WTC11 (cell line): Measurements from ENCODE around the gene KIF12. TPM values are rescaled to one million over a fixed set of nuclear protein-coding genes. Genes with fewer than 3 reads are reported as not detected.

Experiments
- ATAC-seq: fragments of 200-7000 bp; cut with Tn5 transposase; 2 replicates; pipeline ENCODE4 v1.10.0; 2021; ENCODE audit warnings: mild to moderate bottlenecking, moderate library complexity
- CTCF ChIA-PET: fragments of 300-600 bp; sonication (Branson Sonifier 250); formaldehyde crosslinking; loops from one replicate; lab custom pipeline; 2021; ENCODE audit warnings: antibody characterized with exemption; lab: Charles Lee
- POLR2A ChIA-PET: fragments of 350-600 bp; sonication (Branson Sonifier 250); formaldehyde crosslinking; loops from one replicate; lab custom pipeline; 2021; ENCODE audit warnings: antibody characterized with exemption; lab: Charles Lee
- DNase-seq: peaks from one replicate; pipeline ENCODE4 v3.0.0; 2021; ENCODE audit warnings: low spot score
- H3K27ac Mint-ChIP-seq: 2 replicates; pipeline ENCODE4 v1.8.0; 2021; ENCODE audit warnings: mixed read lengths
- H3K27me3 Mint-ChIP-seq: 2 replicates; pipeline ENCODE4 v1.8.0; 2021; ENCODE audit warnings: low read depth, mild to moderate bottlenecking, moderate library complexity, mixed read lengths
- H3K36me3 Mint-ChIP-seq: 2 replicates; pipeline ENCODE4 v1.8.0; 2021; ENCODE audit warnings: mixed read lengths
- H3K4me1 Mint-ChIP-seq: 2 replicates; pipeline ENCODE4 v1.8.0; 2022; ENCODE audit warnings: mixed read lengths
- H3K4me3 Mint-ChIP-seq: 2 replicates; pipeline ENCODE4 v1.8.0; 2021; ENCODE audit warnings: mild to moderate bottlenecking, moderate library complexity, mixed read lengths
- H3K9me3 Mint-ChIP-seq: 2 replicates; pipeline ENCODE4 v1.8.0; 2021; ENCODE audit warnings: mixed read lengths
- ELF4 ChIP-seq: sonication (generic); formaldehyde crosslinking; IDR thresholded peaks from 2 replicates; pipeline ENCODE4 v1.8.1; 2022; ENCODE audit warnings: low read depth, mild to moderate bottlenecking, moderate library complexity, missing genetic modification reagents
- ESRRA ChIP-seq: sonication (generic); formaldehyde crosslinking; IDR thresholded peaks from 2 replicates; pipeline ENCODE4 v1.8.1; 2022; ENCODE audit warnings: mild to moderate bottlenecking, missing genetic modification reagents, borderline replicate concordance
- GABPB1 ChIP-seq: sonication (generic); formaldehyde crosslinking; IDR thresholded peaks from 2 replicates; pipeline ENCODE4 v1.8.1; 2023; ENCODE audit warnings: mild to moderate bottlenecking, missing genetic modification reagents
- MYBL2 ChIP-seq: sonication (generic); formaldehyde crosslinking; IDR thresholded peaks from 2 replicates; pipeline ENCODE4 v1.8.1; 2023; ENCODE audit warnings: mild to moderate bottlenecking, moderate library complexity, missing genetic modification reagents
- SMAD3 ChIP-seq: sonication (generic); formaldehyde crosslinking; IDR thresholded peaks from 2 replicates; pipeline ENCODE4 v1.8.0; 2022; ENCODE audit warnings: missing genetic modification reagents, mild to moderate bottlenecking, borderline replicate concordance
- ZNF232 ChIP-seq: sonication (generic); formaldehyde crosslinking; IDR thresholded peaks from 2 replicates; pipeline ENCODE4 v1.8.0; 2022; ENCODE audit warnings: mild to moderate bottlenecking, missing genetic modification reagents
- ZNF317 ChIP-seq: sonication (generic); formaldehyde crosslinking; IDR thresholded peaks from 2 replicates; pipeline ENCODE4 v1.8.1; 2023; ENCODE audit warnings: low read depth, mild to moderate bottlenecking, moderate library complexity, missing genetic modification reagents, borderline replicate concordance
- ZNF396 ChIP-seq: fragments of 250-450 bp; sonication (Bioruptor Pico); IDR thresholded peaks from 2 replicates; pipeline ENCODE4 v1.8.0; 2021; ENCODE audit warnings: mild to moderate bottlenecking, moderate library complexity, borderline replicate concordance
- ZNF416 ChIP-seq: fragments of 250-450 bp; sonication (Bioruptor Pico); IDR thresholded peaks from 2 replicates; pipeline ENCODE4 v1.9.0; 2021; ENCODE audit warnings: mild to moderate bottlenecking, inconsistent platforms
- total RNA-seq: library from RNA; stranded (reverse); gene quantifications from 3 replicates; pipeline ENCODE4 v1.2.3, GENCODE V29; 2021
- TF ChIP-seq, protein P1 (sequence below): sonication (generic); formaldehyde crosslinking; IDR thresholded peaks from 2 replicates; pipeline ENCODE4 v1.8.0; 2023; ENCODE audit warnings: missing genetic modification reagents, mild to moderate bottlenecking, borderline replicate concordance
- TF ChIP-seq, protein P2 (sequence below): fragments of 250-450 bp; sonication (Bioruptor Pico); IDR thresholded peaks from 2 replicates; pipeline ENCODE4 v1.8.0; 2021; ENCODE audit warnings: mild to moderate bottlenecking

Gene KIF12
- total RNA-seq, 1 experiment from 2014 or later = 4.0 TPM

DNA sequence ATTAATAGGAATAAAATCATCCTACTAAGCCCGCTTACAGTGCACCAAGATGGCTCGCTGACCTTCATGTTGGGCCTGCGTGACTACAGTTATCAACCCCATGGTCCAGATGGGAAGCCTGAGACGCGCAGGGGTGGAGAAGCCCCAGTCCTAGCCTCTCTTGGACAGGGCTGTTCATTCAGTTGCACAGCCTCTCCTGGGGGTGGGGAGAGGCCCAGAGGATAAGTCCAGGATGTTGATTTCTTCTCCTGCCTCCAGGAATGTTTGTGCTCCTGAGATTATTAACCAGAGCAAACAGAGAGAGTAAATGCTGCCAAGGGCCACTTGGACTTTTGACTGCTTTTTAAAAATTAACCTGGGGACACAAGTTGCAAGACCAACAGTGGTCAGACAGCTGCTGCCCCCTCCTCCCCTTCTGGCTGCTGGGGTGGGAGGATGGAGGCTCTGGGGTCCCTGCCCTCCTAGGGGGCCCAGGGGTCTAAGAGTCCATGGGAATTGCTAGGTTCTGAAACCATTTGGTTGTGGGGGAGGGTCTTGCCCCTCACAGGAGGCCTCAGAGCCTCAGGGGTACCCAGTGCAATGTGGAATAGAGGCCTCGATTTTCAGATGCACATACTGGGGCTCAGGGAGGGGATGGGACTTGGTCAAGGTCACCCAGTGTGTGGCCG lies 18.2 kb downstream of the KIF12 start:
- DNase-seq (no peak), ATAC-seq (no peak)
- TF ChIP-seq ZNF396 (CRISPR knock-in tag) (no peak), GABPB1 (CRISPR knock-in tag) (peak; percentile 47; the same call in 1 of the 2 replicates)
- Mint-ChIP-seq H3K36me3 (no peaks in the 10 kb centered on the region), H3K27ac (no peak overlapping the region), H3K4me1 (peaks cover 2% of the 10 kb centered on the region; the same call in 1 of the 2 replicates), H3K4me3 (no peak overlapping the region), H3K9me3 (no peaks in the 10 kb centered on the region; the same call in 1 of the 2 replicates), H3K27me3 (peaks cover 38% of the 10 kb centered on the region)
- POLR2A ChIA-PET = no interaction called here
- CTCF ChIA-PET = interaction anchor here (3.0 to 5.6 kb wide), 4 partner anchors 16 to 209 kb away, joined by 15 to 109 read pairs (median 90); partner anchors contain the start of gene KIF12

DNA sequence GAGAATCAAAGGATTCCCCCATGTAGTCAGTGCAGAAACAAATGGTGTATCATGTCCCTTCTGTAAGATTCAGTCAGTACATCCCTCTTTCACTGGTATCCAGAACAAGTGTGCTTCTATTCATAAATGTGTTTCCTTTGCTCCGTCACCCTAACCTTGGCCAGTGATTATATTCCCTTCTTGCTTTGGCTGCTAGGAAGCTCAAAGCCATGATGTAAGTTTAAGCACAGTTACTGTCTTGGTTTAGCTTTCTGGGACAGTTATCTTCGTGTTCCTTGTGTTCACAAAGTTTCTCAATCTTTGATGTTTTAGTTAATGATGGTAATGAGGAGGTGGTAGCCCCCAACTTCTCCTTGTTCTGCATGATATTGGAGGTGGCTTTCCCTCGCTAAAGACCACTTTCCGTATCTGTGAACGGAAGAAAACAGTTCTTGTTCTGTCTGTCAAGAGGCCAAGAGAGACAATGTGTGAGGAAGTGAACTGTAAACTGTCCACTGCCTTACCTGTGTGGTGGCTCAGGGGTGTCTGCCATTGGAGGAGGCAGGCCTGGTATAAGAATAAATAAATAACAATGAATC lies 18.8 kb downstream of the KIF12 start:
- Mint-ChIP-seq H3K9me3 (no peaks in the 10 kb centered on the region; the same call in 1 of the 2 replicates), H3K4me3 (no peak overlapping the region), H3K36me3 (no peaks in the 10 kb centered on the region), H3K27ac (no peak overlapping the region), H3K4me1 (peaks cover 8% of the 10 kb centered on the region), H3K27me3 (peaks cover 43% of the 10 kb centered on the region)
- ChIA-PET CTCF (interaction anchor here (1.1 to 3.4 kb wide), 3 partner anchors 16 to 211 kb away, joined by 3 to 15 read pairs (median 14); no protein-coding TSS in a partner anchor), POLR2A (no interaction called here)
- no peak for ATAC-seq
- TF ChIP-seq MYBL2 (CRISPR knock-in tag) (no peak), ZNF317 (no peak), SMAD3 (no peak)
- TF ChIP-seq, protein P1, sequence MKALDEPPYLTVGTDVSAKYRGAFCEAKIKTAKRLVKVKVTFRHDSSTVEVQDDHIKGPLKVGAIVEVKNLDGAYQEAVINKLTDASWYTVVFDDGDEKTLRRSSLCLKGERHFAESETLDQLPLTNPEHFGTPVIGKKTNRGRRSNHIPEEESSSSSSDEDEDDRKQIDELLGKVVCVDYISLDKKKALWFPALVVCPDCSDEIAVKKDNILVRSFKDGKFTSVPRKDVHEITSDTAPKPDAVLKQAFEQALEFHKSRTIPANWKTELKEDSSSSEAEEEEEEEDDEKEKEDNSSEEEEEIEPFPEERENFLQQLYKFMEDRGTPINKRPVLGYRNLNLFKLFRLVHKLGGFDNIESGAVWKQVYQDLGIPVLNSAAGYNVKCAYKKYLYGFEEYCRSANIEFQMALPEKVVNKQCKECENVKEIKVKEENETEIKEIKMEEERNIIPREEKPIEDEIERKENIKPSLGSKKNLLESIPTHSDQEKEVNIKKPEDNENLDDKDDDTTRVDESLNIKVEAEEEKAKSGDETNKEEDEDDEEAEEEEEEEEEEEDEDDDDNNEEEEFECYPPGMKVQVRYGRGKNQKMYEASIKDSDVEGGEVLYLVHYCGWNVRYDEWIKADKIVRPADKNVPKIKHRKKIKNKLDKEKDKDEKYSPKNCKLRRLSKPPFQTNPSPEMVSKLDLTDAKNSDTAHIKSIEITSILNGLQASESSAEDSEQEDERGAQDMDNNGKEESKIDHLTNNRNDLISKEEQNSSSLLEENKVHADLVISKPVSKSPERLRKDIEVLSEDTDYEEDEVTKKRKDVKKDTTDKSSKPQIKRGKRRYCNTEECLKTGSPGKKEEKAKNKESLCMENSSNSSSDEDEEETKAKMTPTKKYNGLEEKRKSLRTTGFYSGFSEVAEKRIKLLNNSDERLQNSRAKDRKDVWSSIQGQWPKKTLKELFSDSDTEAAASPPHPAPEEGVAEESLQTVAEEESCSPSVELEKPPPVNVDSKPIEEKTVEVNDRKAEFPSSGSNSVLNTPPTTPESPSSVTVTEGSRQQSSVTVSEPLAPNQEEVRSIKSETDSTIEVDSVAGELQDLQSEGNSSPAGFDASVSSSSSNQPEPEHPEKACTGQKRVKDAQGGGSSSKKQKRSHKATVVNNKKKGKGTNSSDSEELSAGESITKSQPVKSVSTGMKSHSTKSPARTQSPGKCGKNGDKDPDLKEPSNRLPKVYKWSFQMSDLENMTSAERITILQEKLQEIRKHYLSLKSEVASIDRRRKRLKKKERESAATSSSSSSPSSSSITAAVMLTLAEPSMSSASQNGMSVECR (CRISPR knock-in tag) = no peak
- TF ChIP-seq, protein P2, sequence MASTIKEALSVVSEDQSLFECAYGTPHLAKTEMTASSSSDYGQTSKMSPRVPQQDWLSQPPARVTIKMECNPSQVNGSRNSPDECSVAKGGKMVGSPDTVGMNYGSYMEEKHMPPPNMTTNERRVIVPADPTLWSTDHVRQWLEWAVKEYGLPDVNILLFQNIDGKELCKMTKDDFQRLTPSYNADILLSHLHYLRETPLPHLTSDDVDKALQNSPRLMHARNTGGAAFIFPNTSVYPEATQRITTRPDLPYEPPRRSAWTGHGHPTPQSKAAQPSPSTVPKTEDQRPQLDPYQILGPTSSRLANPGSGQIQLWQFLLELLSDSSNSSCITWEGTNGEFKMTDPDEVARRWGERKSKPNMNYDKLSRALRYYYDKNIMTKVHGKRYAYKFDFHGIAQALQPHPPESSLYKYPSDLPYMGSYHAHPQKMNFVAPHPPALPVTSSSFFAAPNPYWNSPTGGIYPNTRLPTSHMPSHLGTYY = no peak
- DNase-seq = no peak

DNA sequence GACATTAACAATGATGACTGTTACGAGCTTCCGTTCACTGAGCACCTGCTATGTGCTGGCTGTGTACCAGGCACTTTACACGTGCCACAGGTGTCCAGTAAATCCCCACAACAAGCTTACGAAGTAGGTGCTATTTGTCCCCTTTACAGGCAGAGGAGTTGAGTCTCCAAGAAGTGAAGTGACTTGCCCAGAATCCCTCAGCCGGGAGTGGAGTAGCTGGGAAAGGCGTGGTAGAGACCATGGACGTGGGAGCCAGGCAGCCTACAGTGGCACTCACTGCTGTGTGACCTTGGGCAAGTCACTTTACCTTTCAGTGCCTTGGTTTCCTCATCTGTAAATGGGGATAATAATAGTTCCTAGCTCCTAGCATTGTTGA lies 20.3 kb downstream of the KIF12 start:
- peaks cover 45% of the 10 kb centered on the region for H3K27me3 Mint-ChIP-seq
- no peak overlapping the region for H3K27ac Mint-ChIP-seq
- no peak for ATAC-seq
- no peak for DNase-seq
- peaks cover 9% of the 10 kb centered on the region for H3K4me1 Mint-ChIP-seq
- ChIA-PET CTCF (interaction anchor here (0.8 to 3.4 kb wide), 5 partner anchors 17 to 212 kb away, joined by 3 to 15 read pairs (median 5); partner anchors contain the start of gene KIF12), POLR2A (no interaction called here)
- no peaks in the 10 kb centered on the region; the same call in 1 of the 2 replicates for H3K9me3 Mint-ChIP-seq
- H3K36me3 Mint-ChIP-seq = no peaks in the 10 kb centered on the region
- TF ChIP-seq ESRRA (CRISPR knock-in tag) = no peak
- no peak for TF ChIP-seq ELF4 (CRISPR knock-in tag)
- TF ChIP-seq ZNF416 = no peak
- no peak for TF ChIP-seq ZNF232
- TF ChIP-seq ZNF317 = no peak
- TF ChIP-seq, protein P1 (CRISPR knock-in tag) = no peak
- H3K4me3 Mint-ChIP-seq = no peak overlapping the region
